ENCODE data around the gene SLC25A23.

The SLC25A23 gene

GRCh38 chr19:6489278-6490061 is 29.9 kb upstream of the SLC25A23 start:
- in situ Hi-C loops (cut with MboI; ENCODE audit: low pct_unique_long_range_greater_than_20kb, low sequenced_read_pairs, unreplicated experiment): no loop called here
- TF ChIP-seq CTCF (IDR thresholded peaks at IDR 0.05; ENCODE audit: extremely low read depth, insufficient read depth, missing control alignments): no peak
- DNase-seq (ENCODE audit: low spot score): peak; percentile 81

GRCh38 chr19:6484831-6485230 is 25.2 kb upstream of the SLC25A23 start:
- no peak for TF ChIP-seq CTCF (IDR thresholded peaks at IDR 0.05; ENCODE audit: extremely low read depth, insufficient read depth, missing control alignments)
- DNase-seq (ENCODE audit: low spot score): no peak
- in situ Hi-C loops (cut with MboI; ENCODE audit: low pct_unique_long_range_greater_than_20kb, low sequenced_read_pairs, unreplicated experiment): no loop called here

- DNase-seq (ENCODE audit: low spot score): no peak
- in situ Hi-C loops (cut with MboI; ENCODE audit: low pct_unique_long_range_greater_than_20kb, low sequenced_read_pairs, unreplicated experiment): no loop called here
- no peak for TF ChIP-seq CTCF (IDR thresholded peaks at IDR 0.05; ENCODE audit: extremely low read depth, insufficient read depth, missing control alignments)
Measured at GRCh38 chr19:6484230-6484629, 24.6 kb upstream of the SLC25A23 start.

GRCh38 chr19:6483235-6483634 is 23.6 kb upstream of the SLC25A23 start:
- TF ChIP-seq CTCF (IDR thresholded peaks at IDR 0.05; ENCODE audit: extremely low read depth, insufficient read depth, missing control alignments): no peak
- in situ Hi-C loops (cut with MboI; ENCODE audit: low pct_unique_long_range_greater_than_20kb, low sequenced_read_pairs, unreplicated experiment): no loop called here
- DNase-seq (ENCODE audit: low spot score): no peak

- no peak for TF ChIP-seq CTCF (IDR thresholded peaks at IDR 0.05; ENCODE audit: extremely low read depth, insufficient read depth, missing control alignments)
- no peak for DNase-seq (ENCODE audit: low spot score)
- in situ Hi-C loops (cut with MboI; ENCODE audit: low pct_unique_long_range_greater_than_20kb, low sequenced_read_pairs, unreplicated experiment): no loop called here
Measured at GRCh38 chr19:6482343-6482686, 22.7 kb upstream of the SLC25A23 start.

- peak; percentile 72 for TF ChIP-seq CTCF (IDR thresholded peaks at IDR 0.05; ENCODE audit: extremely low read depth, insufficient read depth, missing control alignments)
- in situ Hi-C loops (cut with MboI; ENCODE audit: low pct_unique_long_range_greater_than_20kb, low sequenced_read_pairs, unreplicated experiment): no loop called here
- DNase-seq (ENCODE audit: low spot score): peak; percentile 78
Measured at GRCh38 chr19:6481541-6482342, 22.1 kb upstream of the SLC25A23 start, which contains the start of gene DENND1C. Gene DENND1C, minus strand, starts transcription at chr19:6481787. Its CDS starts 92 bp downstream, at chr19:6481695.
